ENCODE measurements around the gene SLC30A1.
"Not testable (repeated sequence)": the region's sequence is repeated elsewhere in the genome, so short reads cannot be mapped to it uniquely, and the experiment has no call there.

SLC30A1 gene

GRCh38 chr1:211578640-211579439, at the start of gene SLC30A1:
Gene SLC30A1, minus strand, starts transcription at chr1:211579161. Its CDS starts 549 bp downstream, at chr1:211578612.
- peak within 1 kb of the TSS; percentile 98 for H3K4me3 ChIP-seq (ENCODE audit: low read length)
- TF ChIP-seq ZNF274 (IDR thresholded peaks at IDR 0.05; ENCODE audit: low read depth, low read length), result no peak

GRCh38 chr1:211628417-211628816, 49.5 kb upstream of the SLC30A1 start:
- H3K4me3 ChIP-seq (ENCODE audit: low read length), result no peak overlapping the region
- no peak for TF ChIP-seq ZNF274 (IDR thresholded peaks at IDR 0.05; ENCODE audit: low read depth, low read length)

- no peak overlapping the region for H3K4me3 ChIP-seq (ENCODE audit: low read length)
- TF ChIP-seq ZNF274 (IDR thresholded peaks at IDR 0.05; ENCODE audit: low read depth, low read length), result no peak
Measured at GRCh38 chr1:211627259-211627658, 48.3 kb upstream of the SLC30A1 start.

- H3K4me3 ChIP-seq (ENCODE audit: low read length), result not testable (repeated sequence)
Measured at GRCh38 chr1:211625866-211626265, 46.9 kb upstream of the SLC30A1 start.

DNA sequence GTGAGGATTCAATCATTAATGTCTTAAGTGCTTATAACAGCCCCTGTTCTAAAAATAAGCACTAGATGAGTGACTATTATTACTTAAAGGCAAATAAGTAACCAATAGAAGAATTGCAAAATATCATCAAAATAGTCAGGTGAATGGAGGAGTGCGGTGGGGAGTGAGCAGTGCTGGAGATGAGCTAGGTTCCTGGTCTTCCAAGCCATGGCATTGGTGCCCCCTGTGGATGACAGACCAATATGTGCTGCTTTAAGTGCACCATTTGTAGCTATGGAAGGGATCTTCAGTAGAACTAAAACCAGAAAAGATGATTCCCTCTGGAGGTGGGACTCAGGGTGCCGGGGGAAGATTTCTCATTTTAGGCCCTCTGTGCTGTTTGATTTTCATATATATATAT, 46.1 kb upstream of the SLC30A1 start:
- no peak overlapping the region for H3K4me3 ChIP-seq (ENCODE audit: low read length)
- no peak for TF ChIP-seq ZNF274 (IDR thresholded peaks at IDR 0.05; ENCODE audit: low read depth, low read length)

DNA sequence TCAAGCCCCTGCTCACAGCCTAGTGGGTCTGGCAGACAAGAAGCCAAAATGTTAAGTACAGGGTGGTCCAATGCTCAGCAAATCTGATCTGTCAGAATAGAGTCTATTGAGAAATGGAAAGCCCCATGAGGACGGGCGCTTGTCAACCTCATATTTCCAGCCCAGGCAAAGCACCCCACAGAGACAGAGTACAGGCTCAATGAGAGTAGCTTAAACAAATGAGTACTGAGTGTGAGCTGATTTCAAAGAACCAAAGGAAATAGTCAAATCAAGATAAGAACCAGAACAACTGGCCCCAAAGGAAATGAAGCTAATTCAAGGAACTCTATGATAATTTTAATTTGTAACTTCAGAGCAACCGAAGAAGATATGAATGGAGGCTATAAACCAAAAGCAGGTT, 44.6 kb upstream of the SLC30A1 start:
- TF ChIP-seq ZNF274 (IDR thresholded peaks at IDR 0.05; ENCODE audit: low read depth, low read length), result no peak
- no peak overlapping the region for H3K4me3 ChIP-seq (ENCODE audit: low read length)

GRCh38 chr1:211621447-211622198, 42.7 kb upstream of the SLC30A1 start:
- H3K4me3 ChIP-seq (ENCODE audit: low read length), result no peak overlapping the region
- no peak for TF ChIP-seq ZNF274 (IDR thresholded peaks at IDR 0.05; ENCODE audit: low read depth, low read length)

GRCh38 chr1:211620097-211620496, 41.1 kb upstream of the SLC30A1 start:
- H3K4me3 ChIP-seq (ENCODE audit: low read length), result no peak overlapping the region
- no peak for TF ChIP-seq ZNF274 (IDR thresholded peaks at IDR 0.05; ENCODE audit: low read depth, low read length)

- no peak for TF ChIP-seq ZNF274 (IDR thresholded peaks at IDR 0.05; ENCODE audit: low read depth, low read length)
Measured at GRCh38 chr1:211619033-211619996, 40.4 kb upstream of the SLC30A1 start.

GRCh38 chr1:211616965-211617297, 38.0 kb upstream of the SLC30A1 start:
- no peak for TF ChIP-seq ZNF274 (IDR thresholded peaks at IDR 0.05; ENCODE audit: low read depth, low read length)

More at GRCh38 chr1:211619033-211619996, 40.4 kb upstream of the SLC30A1 start:
- no peak overlapping the region for H3K4me3 ChIP-seq (ENCODE audit: low read length)

GRCh38 chr1:211616231-211616964, 37.4 kb upstream of the SLC30A1 start:
- H3K4me3 ChIP-seq (ENCODE audit: low read length), result no peak overlapping the region
- TF ChIP-seq ZNF274 (IDR thresholded peaks at IDR 0.05; ENCODE audit: low read depth, low read length), result no peak

More at GRCh38 chr1:211616965-211617297, 38.0 kb upstream of the SLC30A1 start:
- H3K4me3 ChIP-seq (ENCODE audit: low read length), result no peak overlapping the region

GRCh38 chr1:211614615-211615014, 35.7 kb upstream of the SLC30A1 start:
- no peak overlapping the region for H3K4me3 ChIP-seq (ENCODE audit: low read length)
- no peak for TF ChIP-seq ZNF274 (IDR thresholded peaks at IDR 0.05; ENCODE audit: low read depth, low read length)

DNA sequence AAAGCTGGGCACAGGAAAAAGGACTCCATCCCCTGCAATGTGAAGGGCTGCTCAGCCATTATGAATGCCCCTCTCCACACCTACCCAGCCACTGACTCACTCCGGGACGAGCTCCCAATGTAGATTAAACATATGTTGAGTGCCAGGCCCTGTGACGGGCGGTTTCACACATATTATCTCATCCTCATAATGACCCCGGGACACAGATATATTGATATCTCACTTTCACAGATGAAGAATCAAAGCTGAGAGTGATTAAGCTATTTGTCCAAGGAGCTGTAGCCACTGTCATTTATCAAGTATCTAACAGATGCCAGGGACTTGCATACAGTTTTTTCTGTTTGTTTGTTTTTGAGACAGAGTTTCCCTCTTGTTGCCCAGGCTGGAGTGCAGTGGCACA, 35.0 kb upstream of the SLC30A1 start:
- no peak for TF ChIP-seq ZNF274 (IDR thresholded peaks at IDR 0.05; ENCODE audit: low read depth, low read length)

More for the DNA sequence above, 35.0 kb upstream of the SLC30A1 start:
- H3K4me3 ChIP-seq (ENCODE audit: low read length), result no peak overlapping the region

Measured in GM08714 (cell line).